ENCODE data around the gene PRKN.

PRKN gene

DNA sequence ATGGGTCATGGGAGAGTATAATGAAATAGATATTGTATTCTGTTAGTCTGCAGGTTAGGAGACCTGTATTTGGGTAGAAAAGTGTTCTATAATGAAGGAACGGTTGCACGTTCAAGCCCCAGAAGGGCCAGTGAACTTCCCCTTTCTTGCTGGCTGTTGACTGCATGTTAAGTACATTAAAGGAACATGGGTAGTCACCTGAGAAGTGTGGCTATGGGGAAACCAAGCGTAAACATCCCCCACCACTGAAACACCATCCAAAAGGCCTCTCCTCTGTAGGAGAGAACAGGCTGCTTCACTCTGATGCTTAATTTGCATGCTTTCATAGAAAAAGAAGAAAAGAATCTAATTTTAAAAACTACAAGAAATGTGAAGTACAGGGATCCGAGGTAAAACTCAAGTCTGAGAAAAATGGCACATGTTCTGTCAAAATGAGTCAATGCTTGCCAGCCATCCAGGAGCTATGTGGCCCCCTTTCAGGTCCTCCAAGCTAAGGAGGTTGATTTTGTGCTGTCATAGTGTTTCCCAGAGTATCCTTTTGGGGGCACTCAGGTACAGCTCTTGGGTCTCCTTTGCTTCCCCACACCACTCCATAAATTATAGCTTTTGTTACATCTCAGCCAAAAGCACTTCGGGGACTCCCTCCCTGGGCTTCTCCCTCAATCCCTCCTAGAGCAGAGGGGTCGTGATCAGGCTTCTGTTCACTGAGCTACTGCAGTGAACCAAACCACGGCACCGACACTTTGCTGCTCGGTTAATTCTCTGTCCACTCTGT is 1170.0 kb downstream of the PRKN start:
- DNase-seq, result no peak

DNA sequence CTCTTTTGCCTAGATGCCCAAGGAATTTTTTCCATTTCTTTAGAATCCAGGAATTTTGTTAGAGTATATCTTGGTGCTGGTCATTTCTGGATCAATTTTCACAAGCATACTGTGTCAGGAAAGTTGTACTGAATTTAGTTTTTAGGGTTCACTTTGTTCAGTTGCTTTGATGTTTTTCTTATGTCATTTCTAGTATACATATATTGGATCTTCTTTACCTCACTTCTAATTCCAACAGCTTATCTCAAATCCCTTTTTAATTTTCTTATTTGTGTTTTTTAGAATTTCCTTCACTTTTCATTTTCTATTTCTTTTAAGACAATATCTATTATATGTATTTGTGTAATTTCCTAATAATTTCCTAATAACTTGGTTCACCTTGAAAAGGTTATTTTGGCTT is 1172.7 kb downstream of the PRKN start:
- DNase-seq, result no peak

DNA sequence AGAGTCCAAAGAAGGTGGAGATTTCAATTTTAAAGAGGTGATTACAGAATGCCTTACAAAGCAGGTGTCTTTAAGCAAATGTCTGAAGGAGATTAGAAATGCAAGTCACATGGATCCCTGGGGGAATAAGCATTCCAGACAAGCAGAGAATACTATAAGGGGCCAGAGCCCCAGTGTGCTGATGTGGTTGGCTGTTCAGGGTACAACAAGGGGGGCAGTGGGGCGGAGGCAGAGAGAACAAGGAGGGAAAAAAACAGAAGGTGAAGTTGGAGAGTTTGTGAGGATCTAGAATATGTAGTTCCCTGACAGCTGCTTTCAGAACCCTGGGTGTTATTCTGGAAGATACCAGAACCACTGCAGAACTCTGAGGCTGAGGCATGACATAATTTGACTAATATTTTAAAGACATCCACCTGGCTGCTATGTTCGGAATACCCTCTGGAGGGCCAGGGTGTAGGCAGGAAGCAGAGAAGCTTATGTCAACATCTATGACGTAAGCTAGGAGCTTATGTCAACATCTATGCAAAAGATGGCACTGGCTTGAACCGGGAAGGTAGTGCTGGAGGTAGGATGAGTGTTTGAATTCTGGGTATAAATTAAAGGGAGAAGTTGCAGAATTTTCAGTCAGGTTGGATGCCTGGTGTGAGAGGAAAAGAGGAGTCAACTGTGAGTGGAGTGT is 1177.5 kb downstream of the PRKN start:
- no peak for DNase-seq

DNA sequence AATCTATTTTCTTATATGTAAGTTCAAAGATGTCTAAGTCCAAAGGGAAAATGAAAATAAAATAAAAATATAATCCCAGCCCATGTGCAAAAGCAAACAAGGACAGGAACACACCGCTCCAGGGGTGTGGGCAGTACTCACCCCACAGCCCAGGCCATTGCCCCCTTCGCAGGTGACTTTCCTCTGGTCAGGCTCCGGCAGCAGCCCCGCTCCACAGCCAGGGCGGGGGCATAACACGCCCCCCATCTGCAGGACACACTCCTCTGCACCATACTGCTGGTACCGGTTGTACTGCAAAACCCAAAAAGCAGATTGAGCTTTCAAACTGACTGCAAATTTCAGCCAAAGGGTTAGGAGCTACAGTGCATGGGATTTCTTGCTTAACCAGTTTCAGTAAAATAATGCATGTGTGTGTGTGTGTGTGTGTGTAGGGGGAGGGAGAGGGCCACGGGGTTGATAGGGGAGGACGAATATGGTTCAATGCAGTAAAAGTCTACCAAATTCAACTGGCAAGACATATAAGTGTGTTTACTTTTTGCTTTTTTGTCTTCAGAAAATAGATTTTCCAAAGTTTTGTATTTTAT is 1178.8 kb downstream of the PRKN start:
- DNase-seq, result no peak

DNA sequence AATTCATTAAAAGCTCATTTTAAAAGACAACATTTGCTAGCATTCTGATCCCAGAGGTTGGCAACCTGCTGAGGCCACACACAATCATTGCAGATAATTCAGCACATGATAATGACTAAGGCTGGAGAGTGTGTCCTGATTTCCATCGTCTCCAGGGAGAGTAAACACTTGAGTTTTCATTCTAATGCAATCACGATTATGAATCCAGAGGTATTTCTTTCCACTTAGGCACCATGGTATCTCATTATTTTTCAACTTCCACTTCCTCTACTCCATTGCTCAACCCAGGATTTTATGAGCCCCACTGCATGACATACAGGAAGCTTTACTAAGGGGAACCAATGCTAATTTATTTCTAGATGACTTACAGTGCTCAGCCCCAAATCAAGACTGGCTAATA is 1179.9 kb downstream of the PRKN start:
- no peak for DNase-seq

DNA sequence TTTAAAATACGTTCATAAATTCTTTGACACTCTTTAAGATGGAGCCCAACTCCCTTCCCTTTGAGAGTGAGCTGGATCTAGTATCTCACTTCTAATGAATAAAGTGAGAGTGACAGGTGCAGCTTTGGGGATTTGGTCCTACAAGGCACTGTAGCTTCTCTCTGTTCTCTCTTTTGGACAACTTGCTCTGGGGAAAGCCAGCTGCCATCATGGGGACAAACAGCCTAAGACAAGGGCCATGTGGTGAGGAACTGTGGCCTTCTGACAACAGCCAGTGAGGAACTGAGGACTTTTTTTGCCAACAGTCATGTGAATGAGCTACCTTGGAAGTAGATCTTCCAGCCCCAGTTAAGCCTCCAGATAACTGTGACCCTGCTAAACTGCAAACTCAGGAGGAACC is 1180.9 kb downstream of the PRKN start:
- DNase-seq, result no peak

DNA sequence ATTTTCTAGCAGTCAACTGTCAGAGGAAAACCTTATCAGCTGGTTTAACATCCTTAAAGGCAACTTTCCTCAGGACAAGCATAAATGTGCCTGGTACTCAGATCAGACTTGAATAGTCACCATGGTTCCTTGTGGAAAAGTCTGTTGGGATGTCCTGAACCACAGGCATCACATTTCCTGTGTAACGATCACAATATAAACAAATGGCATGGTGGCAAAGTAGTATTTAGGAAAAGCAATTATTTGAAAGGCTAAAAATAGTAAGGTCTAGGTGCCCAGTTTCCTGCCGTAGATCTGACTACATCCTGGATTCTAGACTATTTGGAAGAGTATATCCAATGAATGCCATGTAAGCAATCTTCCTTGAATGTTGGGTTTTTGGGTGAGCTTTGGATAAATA is 1181.8 kb downstream of the PRKN start:
- no peak for DNase-seq

DNA sequence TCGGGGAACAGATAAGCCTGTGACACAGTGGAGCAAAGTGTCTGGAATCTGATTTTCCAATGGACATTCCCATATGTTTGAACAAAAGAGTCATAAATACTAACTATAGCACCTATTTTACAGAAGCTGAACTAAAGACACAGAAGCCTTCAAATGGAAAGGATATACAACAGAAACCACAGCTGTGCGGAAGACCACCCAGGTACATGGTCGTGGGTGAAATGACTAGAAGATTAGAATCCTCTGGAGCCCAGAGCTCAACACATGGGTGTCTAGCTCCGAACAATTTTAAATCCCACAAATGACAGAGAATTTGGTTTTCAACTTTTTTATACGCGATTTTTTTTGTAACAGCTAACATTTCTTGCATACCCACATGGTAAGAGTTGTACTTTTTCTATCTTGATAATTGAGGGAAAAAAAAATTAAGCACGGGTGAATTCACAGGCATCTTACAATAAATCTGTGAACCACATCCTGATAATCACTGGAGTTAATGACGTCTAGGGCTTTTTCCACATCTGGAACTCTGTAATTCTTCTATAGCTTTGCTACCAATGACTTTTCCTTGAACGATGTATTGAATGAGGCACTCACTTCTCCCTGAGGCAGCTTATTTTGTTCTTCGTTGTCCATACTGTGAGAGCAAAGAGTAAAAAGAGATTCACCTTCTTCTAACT is 1182.6 kb downstream of the PRKN start:
- DNase-seq, result no peak

DNA sequence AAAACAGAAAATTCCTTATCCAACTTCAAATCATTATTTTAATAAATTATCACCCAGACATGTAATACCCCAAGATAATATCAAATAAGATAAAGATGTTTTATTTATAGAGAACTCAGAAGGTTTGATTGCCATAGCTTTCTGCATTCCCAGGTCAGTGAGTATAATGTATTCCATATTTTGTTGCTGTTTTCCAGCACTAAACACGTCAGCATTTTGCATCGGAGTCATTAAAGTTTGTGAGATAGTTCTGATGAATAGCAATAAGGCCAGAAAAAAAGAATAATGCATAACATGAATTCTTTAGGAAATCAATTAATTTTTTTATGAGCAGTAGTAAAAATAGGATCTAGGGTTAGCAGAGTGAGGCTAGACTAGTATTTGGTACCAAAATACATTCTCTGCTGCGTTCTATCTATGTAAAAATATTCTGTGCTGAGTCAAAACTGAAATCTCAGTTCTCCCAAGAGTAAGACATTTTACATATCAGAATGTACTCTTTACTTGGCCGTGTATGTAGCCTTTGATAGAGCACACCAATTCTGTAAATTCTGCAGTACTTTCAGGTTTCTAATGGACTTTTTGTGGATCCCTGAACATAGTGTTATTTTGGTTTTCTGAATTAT is 1183.8 kb downstream of the PRKN start:
- no peak for DNase-seq

DNA sequence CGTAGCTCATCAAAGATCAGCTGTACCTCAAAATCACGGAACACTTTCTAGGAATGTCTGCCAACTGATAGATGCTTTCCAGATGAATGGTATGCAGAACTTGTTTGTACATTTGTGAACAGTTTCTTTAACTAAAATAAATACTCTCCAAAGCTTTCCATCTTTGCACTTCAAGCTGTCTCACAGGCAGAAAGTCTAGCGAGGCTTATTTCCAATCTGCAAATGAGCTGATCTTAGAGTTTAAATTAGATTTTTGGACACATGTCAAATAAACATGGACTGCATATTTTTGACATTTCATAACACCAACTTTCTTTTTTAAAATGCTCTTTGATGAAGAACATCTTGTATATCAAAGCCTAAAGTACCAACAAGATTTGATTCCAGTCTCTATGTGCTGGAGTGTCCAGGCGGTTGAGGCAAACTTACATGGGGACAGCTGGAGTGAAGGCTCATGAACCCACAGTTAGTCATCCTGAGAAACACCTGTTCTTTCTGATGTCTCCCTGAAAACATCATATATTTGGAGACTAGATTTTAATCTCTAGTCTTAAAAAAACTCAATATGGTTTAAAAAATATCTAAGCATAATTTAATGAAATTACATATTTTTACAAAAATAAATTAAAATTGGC is 1185.1 kb downstream of the PRKN start:
- no peak for DNase-seq

DNA sequence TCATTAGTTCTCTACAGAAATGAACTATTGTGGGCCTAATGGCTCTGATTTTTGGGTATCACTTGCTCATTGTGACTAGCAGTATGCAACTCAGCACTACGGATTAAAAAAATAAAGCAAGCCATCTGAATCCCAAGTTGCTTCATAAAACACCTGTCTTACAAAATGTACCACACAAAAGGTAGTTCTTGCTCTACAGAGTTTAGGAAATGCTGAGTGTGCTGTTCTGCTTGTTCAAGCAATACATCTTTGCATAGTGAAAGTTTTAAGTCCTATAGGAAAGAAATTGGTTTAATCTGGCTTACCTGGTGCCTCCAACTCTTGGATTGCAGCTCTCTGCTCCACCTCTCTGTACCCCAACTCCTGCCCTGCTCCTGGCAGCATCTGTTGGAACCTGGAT is 1187.0 kb downstream of the PRKN start:
- DNase-seq, result no peak

DNA sequence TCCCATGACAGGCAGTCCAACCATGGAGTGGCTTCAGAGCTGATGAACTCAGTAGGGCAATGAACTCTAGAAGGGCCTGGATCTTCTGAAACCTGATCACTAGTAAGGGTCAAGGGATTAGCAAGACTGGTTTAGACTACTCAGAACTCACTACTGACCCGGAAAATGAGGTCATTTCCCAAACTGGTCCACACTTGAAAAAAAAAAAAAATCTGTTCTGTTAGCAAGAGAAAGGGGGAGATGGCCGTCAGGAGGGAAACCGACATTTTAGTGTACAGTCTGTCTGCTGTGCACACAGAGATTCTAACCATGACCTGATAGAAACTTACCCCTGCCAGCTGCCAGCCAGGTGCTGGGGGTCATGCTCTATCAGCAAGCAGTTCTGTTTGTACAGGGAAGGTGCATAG is 1191.3 kb downstream of the PRKN start:
- DNase-seq, result no peak

DNA sequence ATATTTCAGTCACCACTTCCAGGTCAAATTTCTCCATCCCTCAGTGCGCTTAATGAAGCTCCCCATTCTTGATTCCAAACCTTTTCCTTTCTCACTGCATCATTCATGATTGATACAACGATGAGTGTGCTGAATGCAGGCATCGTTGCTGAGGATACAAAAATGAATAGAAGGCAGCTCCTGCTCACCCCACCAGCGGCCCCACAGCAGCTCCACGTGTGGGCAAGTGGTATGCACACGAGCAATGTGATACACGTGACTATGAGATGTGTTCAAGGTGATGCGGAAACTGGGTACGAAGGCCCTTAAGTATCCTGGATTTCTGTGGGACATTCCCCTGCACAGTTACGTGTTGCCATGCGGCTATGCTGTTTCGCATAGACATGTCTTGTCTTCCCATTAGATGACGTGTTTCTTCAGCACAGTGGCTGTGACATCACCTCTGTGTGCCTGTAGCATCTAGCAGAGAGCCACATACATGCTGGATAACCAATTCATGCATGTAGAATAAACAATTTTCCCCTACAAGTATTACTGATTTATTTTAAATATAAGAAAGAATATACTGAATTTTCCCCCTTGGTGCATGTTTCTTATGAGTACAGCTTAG is 1193.2 kb downstream of the PRKN start:
- DNase-seq, result no peak

DNA sequence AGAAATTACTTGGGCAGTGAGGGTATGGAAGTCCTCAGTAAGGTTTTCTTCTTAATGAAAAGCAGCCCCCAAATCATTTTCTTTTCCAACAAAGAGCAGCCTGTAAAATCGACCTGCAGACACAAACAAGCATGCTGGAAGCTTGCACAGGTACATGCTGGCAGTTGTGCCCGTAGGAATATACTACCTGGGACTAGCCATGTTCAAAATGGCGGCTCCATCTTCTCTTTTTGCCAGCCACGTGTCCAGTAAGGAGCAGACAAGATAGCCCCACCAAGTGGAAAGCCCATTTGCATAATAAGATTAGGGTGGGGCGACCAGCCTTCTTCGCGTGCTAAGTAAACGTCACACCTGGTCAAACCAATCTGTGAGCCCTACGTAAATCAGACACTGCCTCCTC is 1194.3 kb downstream of the PRKN start:
- no peak for DNase-seq

DNA sequence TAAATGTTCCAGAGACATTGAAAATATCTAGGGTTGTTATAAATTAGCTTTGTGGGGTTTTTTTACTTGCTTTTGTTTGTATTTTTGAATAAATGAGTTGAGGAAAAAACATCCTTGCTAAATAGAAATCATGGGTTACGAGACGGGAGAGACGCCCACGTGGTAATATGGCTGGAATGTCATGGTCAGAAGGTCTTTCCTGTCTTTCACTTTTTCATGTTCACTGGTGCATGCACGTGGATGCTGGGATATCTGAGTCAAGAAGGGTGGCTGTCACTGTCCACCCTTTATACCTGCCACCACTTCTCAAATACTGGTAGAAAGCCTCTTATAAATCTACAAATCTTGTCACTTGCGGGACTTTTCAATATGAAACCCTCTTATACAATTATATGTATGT is 1195.0 kb downstream of the PRKN start:
- no peak for DNase-seq

DNA sequence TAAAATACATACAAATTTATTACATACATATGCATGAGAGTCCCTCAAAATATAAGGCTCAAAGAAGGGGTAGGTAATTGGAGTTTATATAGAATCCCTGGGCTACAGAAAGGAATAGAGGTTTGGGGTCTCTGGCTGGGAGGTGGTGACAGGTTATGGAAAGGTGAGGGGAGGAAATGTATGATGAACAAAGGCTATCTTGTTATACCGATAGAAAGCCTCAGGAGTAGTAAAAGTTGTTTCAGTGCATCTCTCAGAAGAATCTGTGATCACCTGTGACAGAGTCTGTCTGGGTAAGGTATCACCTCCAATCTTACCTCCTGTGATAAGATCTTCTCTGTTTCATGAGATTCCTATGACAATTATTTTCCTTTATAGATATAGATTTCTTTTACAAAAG is 1200.8 kb downstream of the PRKN start:
- no peak for DNase-seq

DNA sequence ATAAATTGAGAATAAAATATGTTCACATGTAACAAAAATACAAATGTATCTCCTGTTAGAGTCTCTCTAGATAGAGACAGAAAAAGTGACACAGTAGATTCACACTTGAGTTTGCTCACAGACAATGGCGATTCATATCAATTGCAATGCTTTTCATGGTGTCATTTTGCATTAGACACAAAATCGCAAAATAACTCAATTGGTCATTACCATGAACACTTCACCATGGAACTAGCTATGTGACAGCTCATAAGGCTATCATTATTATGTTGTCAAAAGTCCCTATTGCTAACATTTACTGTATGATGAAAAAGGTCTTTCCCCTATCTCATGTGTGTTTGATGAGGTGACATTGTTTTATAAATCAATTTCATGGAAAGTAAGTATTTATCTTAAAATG is 1204.2 kb downstream of the PRKN start:
- DNase-seq, result no peak

DNA sequence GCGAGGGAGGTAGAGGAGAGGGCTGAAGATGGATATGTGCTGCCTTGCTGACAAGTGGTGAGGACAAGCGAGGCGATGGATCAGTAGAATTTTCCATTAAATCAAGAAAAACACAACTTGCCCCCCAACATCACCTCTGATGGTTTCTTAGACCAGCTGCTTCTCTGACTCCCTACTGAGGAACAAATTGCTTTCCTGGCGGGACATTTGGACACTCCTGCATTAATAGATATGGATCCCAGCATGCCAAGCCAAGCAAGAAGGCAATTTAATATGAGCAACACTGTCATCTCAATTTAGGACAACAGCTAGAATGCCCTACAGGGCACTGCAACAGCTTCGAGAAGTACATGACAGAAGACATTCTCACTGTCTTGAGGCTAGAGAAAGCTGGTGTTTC is 1205.3 kb downstream of the PRKN start:
- DNase-seq, result no peak

DNA sequence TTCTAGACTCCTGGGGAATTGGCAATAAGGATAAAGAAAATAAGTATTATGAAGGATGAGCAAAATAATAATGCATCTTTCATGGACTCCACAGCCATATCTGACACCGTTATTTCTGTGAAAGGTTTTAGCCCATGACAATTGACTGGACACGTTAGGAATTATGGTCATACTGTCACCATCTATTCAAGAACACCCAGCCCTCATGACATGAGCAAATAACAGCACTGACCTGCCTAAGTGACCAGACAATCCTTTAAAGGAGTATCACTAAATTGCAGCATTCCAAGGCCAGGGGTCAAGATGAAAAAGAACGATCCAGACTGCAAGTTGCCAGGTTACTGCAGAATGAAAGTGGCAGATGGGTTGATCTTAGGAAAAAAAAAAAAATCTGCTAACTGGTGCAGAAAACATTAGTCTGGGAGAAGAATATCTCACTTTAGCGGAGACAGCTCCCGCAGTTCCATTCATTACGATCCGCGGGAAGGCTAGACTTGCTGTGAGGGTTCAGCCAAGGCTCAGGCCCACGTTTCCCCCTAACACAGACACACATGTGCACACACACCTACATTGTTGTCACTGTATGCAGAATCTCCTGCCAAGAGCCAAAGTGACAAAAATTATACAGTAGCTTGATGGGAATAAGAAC is 1216.0 kb downstream of the PRKN start:
- DNase-seq, result no peak

DNA sequence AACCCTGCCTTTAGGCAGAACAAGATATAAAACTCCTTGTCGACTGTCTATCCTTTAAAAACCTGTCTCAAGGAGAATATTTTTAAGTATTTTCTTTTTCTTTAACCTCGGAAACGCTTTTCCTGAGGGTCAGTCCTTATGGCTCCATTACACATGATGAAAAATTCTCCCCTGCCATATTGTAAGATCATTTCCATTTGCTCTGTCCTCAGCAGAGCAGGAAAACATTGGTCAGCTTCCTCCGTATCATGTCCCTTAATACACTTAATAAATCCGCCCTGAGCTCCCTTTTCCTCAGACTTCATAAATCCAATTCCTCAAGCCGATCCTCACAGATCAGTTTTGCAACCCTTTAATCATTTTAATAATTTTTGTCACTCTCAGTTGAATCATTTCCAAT is 1219.2 kb downstream of the PRKN start:
- DNase-seq, result no peak

DNA sequence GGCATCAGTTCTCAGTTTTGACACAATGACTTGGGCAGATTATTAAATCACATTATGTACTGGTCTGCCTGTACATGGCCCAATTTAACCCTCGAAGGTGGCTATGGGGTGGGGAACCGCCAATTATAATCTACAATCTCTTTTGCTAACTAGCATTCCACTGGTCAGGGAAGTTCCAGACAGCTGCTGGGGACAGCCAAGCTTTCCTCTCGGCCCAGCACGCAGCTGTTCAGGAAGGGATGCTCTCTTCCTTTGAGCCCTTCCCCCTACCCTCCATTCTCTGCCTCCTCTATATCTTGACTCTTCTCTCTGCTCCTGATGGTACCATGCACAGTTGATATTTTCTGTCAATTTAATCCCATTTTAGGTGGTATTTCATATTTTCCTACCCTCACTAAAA is 1220.2 kb downstream of the PRKN start:
- DNase-seq, result no peak

DNA sequence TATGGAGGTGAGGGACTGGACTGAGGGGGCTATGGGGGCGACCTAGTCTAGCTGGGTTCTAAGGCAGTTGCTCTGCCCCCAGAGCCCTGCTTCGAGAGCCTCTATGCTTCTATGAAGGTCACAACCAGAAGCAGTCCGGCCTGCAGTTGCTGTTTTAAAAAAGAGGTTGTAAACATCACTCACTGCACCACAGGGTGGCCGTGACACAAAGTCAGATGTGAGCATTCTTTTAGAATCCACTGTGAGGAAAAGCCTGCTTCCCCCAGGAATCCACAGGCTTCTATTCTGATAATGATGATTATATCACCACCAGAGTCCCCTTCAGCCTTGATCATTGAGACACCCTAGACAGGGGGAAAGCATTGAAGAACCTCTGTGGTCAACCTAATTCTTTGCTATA is 1224.0 kb downstream of the PRKN start:
- DNase-seq, result no peak

All from activated CD4-positive, alpha-beta T cell treated with anti-CD3 and anti-CD28 coated beads, Interleukin-2, amount 50 U/mL, for 16 hours (primary cell).